GM19351 (cell line): ENCODE data around the gene ARPIN.
"Not testable (repeated sequence)": the region's sequence is repeated elsewhere in the genome, so short reads cannot be mapped to it uniquely, and the experiment has no call there.

Experiments used
- ATAC-seq: cut with Tn5 transposase; IDR thresholded peaks from one replicate; pipeline ENCODE4 v1.9.1; 2021; ENCODE audit warnings: mild to moderate bottlenecking, moderate library complexity; ENCODE audit not compliant: unreplicated experiment

The ARPIN gene

GRCh38 chr15:89912674-89913396 lies at the start of gene ARPIN:
Gene ARPIN, minus strand, starts transcription at chr15:89912952. Its CDS starts 117 bp downstream, at chr15:89912835.
- no peak for ATAC-seq

GRCh38 chr15:89958107-89958805 lies 45.5 kb upstream of the ARPIN start:
- no peak for ATAC-seq

GRCh38 chr15:89955449-89955998 lies 42.8 kb upstream of the ARPIN start:
- ATAC-seq = not testable (repeated sequence)

GRCh38 chr15:89954541-89954940 lies 41.8 kb upstream of the ARPIN start:
- no peak for ATAC-seq

GRCh38 chr15:89948796-89949195 lies 36.0 kb upstream of the ARPIN start:
- ATAC-seq = no peak

- ATAC-seq = no peak
Observed at GRCh38 chr15:89947385-89947784, 34.6 kb upstream of the ARPIN start.

- no peak for ATAC-seq
Observed at GRCh38 chr15:89946681-89947299, 34.0 kb upstream of the ARPIN start.

GRCh38 chr15:89943721-89944120 lies 31.0 kb upstream of the ARPIN start:
- not testable (repeated sequence) for ATAC-seq

- ATAC-seq = no peak
Observed at GRCh38 chr15:89939910-89940309, 27.2 kb upstream of the ARPIN start.

- not testable (repeated sequence) for ATAC-seq
Observed at GRCh38 chr15:89939377-89939776, 26.6 kb upstream of the ARPIN start.

- ATAC-seq = no peak
Observed at GRCh38 chr15:89937365-89938350, 24.9 kb upstream of the ARPIN start.

GRCh38 chr15:89936786-89937265 lies 24.1 kb upstream of the ARPIN start:
- ATAC-seq = no peak

GRCh38 chr15:89936051-89936785 lies 23.5 kb upstream of the ARPIN start:
- ATAC-seq = no peak

GRCh38 chr15:89932880-89933279 lies 20.1 kb upstream of the ARPIN start:
- no peak for ATAC-seq

- ATAC-seq = no peak
Observed at GRCh38 chr15:89928421-89928820, 15.7 kb upstream of the ARPIN start.

GRCh38 chr15:89926158-89926557 lies 13.4 kb upstream of the ARPIN start:
- ATAC-seq = no peak

GRCh38 chr15:89917442-89918101 lies 4.8 kb upstream of the ARPIN start:
- no peak for ATAC-seq

GRCh38 chr15:89916660-89917059 lies 3.9 kb upstream of the ARPIN start:
- ATAC-seq = no peak

- ATAC-seq = no peak
Observed at GRCh38 chr15:89912145-89912673, 543 bp downstream of the ARPIN start.
